Cardiac muscle cell (in vitro differentiated cells and primary cell): Measurements from ENCODE around the gene CUEDC1. TPM values are rescaled to one million over a fixed set of nuclear protein-coding genes. Genes with fewer than 3 reads are reported as not detected.

Experiments
- DNase-seq, 2 donors: peaks; one replicate each; pipeline versions ENCODE4 v3.0.0 to v3.0.0-alpha.2; 2010 to 2017; ENCODE audit warnings: low read depth in 1 of 2, low spot score in 1 of 2
- H3K27ac ChIP-seq: fragments of 200-600 bp; sonication (generic); 2 replicates; pipeline ENCODE4 v1.5.1; 2016
- H3K27me3 ChIP-seq: fragments of 200-600 bp; sonication (generic); 2 replicates; pipeline ENCODE4 v1.6.0; 2016; ENCODE audit warnings: control low read depth
- H3K36me3 ChIP-seq: fragments of 200-600 bp; sonication (generic); 2 replicates; pipeline ENCODE4 v1.5.1; 2016; ENCODE audit warnings: control low read depth
- H3K4me1 ChIP-seq: fragments of 200-600 bp; sonication (generic); 2 replicates; pipeline ENCODE4 v1.8.1; 2017; ENCODE audit warnings: low read depth, mild to moderate bottlenecking, mixed run types
- H3K4me3 ChIP-seq: fragments of 200-600 bp; sonication (generic); 2 replicates; pipeline ENCODE4 v1.5.1; 2016; ENCODE audit warnings: mild to moderate bottlenecking
- H3K9me3 ChIP-seq: fragments of 200-600 bp; sonication (generic); 2 replicates; pipeline ENCODE4 v1.5.1; 2017; ENCODE audit warnings: low read depth, mild to moderate bottlenecking, control low read depth
- polyA plus RNA-seq: library from polyadenylated mRNA; unstranded; fragments of >200 nt; fragmentation: Nextera tagmentation; extraction: Ambion mirVana; gene quantifications from 2 replicates; pipeline ENCODE4 v1.2.1, GENCODE V29; 2016
- total RNA-seq: library from RNA; depleted of rRNA; stranded (reverse); fragments of >200 nt; gene quantifications from 2 replicates; pipeline ENCODE4 v1.2.3, GENCODE V29; 2016
- TF ChIP-seq, protein P1 (sequence below): IDR thresholded peaks from 2 replicates; pipeline ENCODE4 v1.5.1; 2012; ENCODE audit warnings: low read depth, mild to moderate bottlenecking, low read length

CUEDC1 gene
- total and polyA plus RNA-seq, 2 experiments from 2014 or later, result 10.9 to 18.3 TPM

DNA sequence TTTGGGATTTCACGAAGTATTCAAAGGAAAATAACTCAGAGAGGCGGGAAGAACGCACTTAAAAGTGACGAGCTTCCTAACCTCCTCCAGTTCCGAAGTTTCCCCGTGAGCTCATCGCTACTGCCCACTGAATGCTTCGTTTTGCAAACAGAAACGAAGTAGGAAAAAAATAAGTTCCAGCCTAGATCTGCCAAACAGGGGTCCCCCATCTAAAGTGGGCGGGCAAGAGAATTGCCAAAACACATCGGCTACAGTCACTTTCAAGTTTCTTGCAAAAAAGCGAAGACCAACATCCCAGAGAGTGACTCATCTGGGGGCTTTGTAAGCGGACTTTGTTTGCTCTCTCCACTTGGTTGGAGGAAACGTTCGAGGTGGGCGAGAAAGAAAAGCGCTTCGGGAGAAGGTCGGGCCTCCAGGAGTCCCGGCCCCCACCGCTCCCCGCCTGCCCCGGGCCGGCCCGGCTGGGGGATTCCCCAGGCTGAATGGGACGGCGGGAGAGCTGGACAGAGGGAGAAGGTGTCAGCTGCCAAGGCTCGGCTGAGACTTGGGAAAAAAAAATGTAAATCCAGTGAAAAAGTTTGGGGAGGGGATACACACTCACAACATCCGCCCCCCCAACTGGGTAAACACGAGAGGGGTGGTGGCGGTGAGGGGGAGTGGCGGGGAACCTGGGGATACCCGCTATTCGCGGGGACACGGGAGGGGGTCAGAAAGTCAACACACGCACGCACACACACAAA is 31.8 kb upstream of the CUEDC1 start:
- TF ChIP-seq, protein P1, sequence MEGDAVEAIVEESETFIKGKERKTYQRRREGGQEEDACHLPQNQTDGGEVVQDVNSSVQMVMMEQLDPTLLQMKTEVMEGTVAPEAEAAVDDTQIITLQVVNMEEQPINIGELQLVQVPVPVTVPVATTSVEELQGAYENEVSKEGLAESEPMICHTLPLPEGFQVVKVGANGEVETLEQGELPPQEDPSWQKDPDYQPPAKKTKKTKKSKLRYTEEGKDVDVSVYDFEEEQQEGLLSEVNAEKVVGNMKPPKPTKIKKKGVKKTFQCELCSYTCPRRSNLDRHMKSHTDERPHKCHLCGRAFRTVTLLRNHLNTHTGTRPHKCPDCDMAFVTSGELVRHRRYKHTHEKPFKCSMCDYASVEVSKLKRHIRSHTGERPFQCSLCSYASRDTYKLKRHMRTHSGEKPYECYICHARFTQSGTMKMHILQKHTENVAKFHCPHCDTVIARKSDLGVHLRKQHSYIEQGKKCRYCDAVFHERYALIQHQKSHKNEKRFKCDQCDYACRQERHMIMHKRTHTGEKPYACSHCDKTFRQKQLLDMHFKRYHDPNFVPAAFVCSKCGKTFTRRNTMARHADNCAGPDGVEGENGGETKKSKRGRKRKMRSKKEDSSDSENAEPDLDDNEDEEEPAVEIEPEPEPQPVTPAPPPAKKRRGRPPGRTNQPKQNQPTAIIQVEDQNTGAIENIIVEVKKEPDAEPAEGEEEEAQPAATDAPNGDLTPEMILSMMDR, result no peak
- Histone ChIP-seq H3K9me3 (no peaks in the 10 kb centered on the region), H3K27me3 (no peaks in the 10 kb centered on the region), H3K27ac (peak overlapping the region; percentile 95), H3K36me3 (no peaks in the 10 kb centered on the region), H3K4me3 (peak overlapping the region; percentile 98), H3K4me1 (peaks cover 51% of the 10 kb centered on the region)
- DNase-seq, result peak; percentile 58 to 78

- Histone ChIP-seq H3K4me1 (peaks cover 46% of the 10 kb centered on the region), H3K4me3 (no peak overlapping the region), H3K27me3 (no peaks in the 10 kb centered on the region), H3K36me3 (peaks cover 3% of the 10 kb centered on the region), H3K9me3 (no peaks in the 10 kb centered on the region), H3K27ac (no peak overlapping the region)
- no peak for DNase-seq
- TF ChIP-seq, protein P1, result no peak
Measured at GRCh38 chr17:57985675-57985974, 30.4 kb upstream of the CUEDC1 start.

DNA sequence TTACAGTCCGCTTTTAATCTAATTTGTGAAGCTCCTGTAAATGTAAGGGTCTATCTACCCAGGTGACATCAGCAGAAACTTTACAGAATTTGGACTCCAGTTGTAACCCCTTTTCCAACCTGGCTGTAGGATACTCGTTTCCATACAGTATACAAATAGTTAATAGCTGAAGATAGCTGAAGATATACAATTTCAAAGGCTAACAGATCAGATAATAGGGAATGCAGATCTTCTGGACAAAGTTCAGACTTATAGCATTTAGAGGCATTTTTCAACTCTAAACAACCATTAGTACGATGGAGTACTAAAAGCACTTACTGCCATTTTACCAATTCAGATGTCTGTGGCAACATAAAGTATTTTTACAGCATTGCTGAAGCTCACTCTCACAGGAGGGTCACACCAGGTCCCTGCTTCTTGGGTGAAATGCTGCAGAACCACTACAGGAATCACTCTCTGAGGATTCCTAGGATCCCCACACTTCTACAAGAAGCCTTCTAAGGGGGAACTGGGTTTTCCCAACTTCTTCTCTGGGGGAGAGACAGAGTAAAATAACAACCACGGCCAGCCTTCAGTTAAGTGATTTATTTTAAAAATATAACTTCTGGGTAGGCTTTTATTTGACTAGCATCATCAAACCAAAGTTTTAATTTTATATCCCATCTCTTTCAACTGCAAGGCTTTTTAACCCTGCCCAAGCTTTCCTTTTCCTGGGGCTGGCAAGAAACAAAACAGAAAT is 29.9 kb upstream of the CUEDC1 start:
- no peak for DNase-seq
- H3K9me3 ChIP-seq, result no peaks in the 10 kb centered on the region
- H3K36me3 ChIP-seq, result peaks cover 5% of the 10 kb centered on the region
- no peak overlapping the region for H3K4me3 ChIP-seq
- H3K27ac ChIP-seq, result no peak overlapping the region
- TF ChIP-seq, protein P1, result no peak
- peaks cover 44% of the 10 kb centered on the region for H3K4me1 ChIP-seq
- no peaks in the 10 kb centered on the region for H3K27me3 ChIP-seq

DNA sequence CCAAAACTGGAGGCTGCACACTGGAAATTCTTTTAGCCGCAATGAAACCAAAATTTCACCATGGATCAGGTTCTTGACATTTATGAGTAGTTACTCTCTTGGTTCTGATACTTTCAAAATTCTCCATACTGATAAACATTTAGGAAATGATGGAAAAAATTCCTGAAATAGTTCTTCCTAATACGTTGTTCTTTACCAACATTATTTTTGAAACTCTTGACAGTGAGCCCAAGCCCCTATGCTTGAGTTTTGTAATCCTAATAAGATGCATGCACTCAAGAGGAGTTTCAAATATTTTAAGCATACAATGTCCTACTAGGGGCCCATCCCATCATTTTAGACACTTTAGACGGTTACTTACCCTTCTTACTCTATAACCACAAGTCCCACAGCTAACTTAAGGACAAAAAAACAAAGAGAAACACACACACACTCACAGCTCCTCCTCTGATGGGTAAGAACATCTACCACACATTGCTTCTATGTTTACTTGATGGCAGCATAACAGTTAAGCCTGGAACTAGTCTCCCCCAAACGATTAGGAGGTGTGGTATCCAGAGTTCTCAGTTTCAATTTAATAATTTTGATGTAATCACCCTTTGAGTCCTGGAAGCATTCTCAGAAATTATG is 29.2 kb upstream of the CUEDC1 start:
- Histone ChIP-seq H3K9me3 (no peaks in the 10 kb centered on the region), H3K27me3 (no peaks in the 10 kb centered on the region), H3K4me1 (peaks cover 40% of the 10 kb centered on the region), H3K27ac (no peak overlapping the region), H3K4me3 (no peak overlapping the region), H3K36me3 (peaks cover 7% of the 10 kb centered on the region)
- peak in 1 of 2 donors; percentile 56 for DNase-seq
- TF ChIP-seq, protein P1, result no peak

- TF ChIP-seq, protein P1, result no peak
- DNase-seq, result no peak
- peaks cover 34% of the 10 kb centered on the region for H3K4me1 ChIP-seq
- no peaks in the 10 kb centered on the region for H3K9me3 ChIP-seq
- H3K36me3 ChIP-seq, result peaks cover 15% of the 10 kb centered on the region
- H3K27ac ChIP-seq, result no peak overlapping the region
- H3K4me3 ChIP-seq, result no peak overlapping the region
- H3K27me3 ChIP-seq, result no peaks in the 10 kb centered on the region
Measured at GRCh38 chr17:57983446-57983845, 28.2 kb upstream of the CUEDC1 start.
